ENCODE measurements around the gene KRT23. TPM values are rescaled to one million over a fixed set of nuclear protein-coding genes. Genes with fewer than 3 reads are reported as not detected.

The KRT23 gene
- total and polyA plus RNA-seq, 10 of the 15 experiments (the other 5 are each of a cell fraction or from before 2014, with no cell fraction given) = not detected

DNA sequence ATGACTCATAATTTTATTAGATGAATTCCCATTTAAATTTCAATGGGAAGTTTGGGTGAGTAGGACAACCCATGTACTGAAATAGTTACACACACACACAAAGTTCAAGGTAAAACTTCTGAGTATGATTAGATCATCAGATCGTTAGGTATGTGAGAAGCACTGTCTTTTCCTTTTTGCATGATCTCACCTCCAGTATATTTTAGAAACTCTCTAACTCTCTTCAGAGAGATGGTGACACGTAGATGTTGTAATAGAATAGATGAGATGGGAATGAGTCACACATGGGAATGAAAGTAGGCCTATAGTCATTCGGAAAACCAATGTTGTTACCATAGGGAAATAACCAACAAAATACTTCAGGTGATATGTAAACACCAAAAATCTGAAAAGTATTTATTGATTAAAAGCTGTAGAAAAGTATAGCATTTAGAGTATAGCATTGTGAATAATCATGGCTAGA is 22.2 kb downstream of the KRT23 start (continued):
- TF ChIP-seq, protein P1, sequence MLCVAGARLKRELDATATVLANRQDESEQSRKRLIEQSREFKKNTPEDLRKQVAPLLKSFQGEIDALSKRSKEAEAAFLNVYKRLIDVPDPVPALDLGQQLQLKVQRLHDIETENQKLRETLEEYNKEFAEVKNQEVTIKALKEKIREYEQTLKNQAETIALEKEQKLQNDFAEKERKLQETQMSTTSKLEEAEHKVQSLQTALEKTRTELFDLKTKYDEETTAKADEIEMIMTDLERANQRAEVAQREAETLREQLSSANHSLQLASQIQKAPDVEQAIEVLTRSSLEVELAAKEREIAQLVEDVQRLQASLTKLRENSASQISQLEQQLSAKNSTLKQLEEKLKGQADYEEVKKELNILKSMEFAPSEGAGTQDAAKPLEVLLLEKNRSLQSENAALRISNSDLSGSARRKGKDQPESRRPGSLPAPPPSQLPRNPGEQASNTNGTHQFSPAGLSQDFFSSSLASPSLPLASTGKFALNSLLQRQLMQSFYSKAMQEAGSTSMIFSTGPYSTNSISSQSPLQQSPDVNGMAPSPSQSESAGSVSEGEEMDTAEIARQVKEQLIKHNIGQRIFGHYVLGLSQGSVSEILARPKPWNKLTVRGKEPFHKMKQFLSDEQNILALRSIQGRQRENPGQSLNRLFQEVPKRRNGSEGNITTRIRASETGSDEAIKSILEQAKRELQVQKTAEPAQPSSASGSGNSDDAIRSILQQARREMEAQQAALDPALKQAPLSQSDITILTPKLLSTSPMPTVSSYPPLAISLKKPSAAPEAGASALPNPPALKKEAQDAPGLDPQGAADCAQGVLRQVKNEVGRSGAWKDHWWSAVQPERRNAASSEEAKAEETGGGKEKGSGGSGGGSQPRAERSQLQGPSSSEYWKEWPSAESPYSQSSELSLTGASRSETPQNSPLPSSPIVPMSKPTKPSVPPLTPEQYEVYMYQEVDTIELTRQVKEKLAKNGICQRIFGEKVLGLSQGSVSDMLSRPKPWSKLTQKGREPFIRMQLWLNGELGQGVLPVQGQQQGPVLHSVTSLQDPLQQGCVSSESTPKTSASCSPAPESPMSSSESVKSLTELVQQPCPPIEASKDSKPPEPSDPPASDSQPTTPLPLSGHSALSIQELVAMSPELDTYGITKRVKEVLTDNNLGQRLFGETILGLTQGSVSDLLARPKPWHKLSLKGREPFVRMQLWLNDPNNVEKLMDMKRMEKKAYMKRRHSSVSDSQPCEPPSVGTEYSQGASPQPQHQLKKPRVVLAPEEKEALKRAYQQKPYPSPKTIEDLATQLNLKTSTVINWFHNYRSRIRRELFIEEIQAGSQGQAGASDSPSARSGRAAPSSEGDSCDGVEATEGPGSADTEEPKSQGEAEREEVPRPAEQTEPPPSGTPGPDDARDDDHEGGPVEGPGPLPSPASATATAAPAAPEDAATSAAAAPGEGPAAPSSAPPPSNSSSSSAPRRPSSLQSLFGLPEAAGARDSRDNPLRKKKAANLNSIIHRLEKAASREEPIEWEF (IDR thresholded peaks at IDR 0.05; ENCODE audit: insufficient replicate concordance, low read depth, low read length) = no peak
- TF ChIP-seq CBX3 (IDR thresholded peaks at IDR 0.05; ENCODE audit: borderline replicate concordance, low read depth) (no peak), SP1 (IDR thresholded peaks at IDR 0.05; ENCODE audit: low read depth, low read length) (no peak), MYB (IDR thresholded peaks at IDR 0.05; ENCODE audit: borderline replicate concordance, low read depth, low read length) (no peak), SREBF1 (IDR thresholded peaks at IDR 0.05; ENCODE audit: low read length) (no peak), NFYA (IDR thresholded peaks at IDR 0.05; ENCODE audit: borderline replicate concordance, low read depth, low read length) (no peak), ESRRA (IDR thresholded peaks at IDR 0.05; ENCODE audit: low read length) (no peak), ZBED1 (IDR thresholded peaks at IDR 0.05; ENCODE audit: borderline replicate concordance) (no peak), TCF12 (IDR thresholded peaks at IDR 0.05; ENCODE audit: low read depth, low read length) (no peak), SUPT20H (IDR thresholded peaks at IDR 0.05; ENCODE audit: borderline replicate concordance, control insufficient read depth, low read depth, low read length) (no peak), CEBPB (IDR thresholded peaks at IDR 0.05; ENCODE audit: borderline replicate concordance in 1 of 2, low read depth in 2 of 2, low read length in 2 of 2) (no peak), PAX5 (IDR thresholded peaks at IDR 0.05; ENCODE audit: borderline replicate concordance, low read depth, low read length) (no peak), MTA2 (IDR thresholded peaks at IDR 0.05; ENCODE audit: low read depth) (peak; percentile 22; the same call in 1 of the 2 replicates), POLR2AphosphoS5 (IDR thresholded peaks at IDR 0.05; ENCODE audit: low read length) (no peak), SUZ12 (IDR thresholded peaks at IDR 0.05; ENCODE audit: unreplicated experiment) (no peak), IKZF1 (conservative IDR thresholded peaks at IDR 0.05) (no peak), SMC3 (IDR thresholded peaks at IDR 0.05; ENCODE audit: borderline replicate concordance, low read length) (no peak), NR2C1 (IDR thresholded peaks at IDR 0.05) (no peak), BACH1 (IDR thresholded peaks at IDR 0.05; ENCODE audit: borderline replicate concordance) (no peak; the same call in 1 of the 2 replicates)
- TF ChIP-seq, protein P2, sequence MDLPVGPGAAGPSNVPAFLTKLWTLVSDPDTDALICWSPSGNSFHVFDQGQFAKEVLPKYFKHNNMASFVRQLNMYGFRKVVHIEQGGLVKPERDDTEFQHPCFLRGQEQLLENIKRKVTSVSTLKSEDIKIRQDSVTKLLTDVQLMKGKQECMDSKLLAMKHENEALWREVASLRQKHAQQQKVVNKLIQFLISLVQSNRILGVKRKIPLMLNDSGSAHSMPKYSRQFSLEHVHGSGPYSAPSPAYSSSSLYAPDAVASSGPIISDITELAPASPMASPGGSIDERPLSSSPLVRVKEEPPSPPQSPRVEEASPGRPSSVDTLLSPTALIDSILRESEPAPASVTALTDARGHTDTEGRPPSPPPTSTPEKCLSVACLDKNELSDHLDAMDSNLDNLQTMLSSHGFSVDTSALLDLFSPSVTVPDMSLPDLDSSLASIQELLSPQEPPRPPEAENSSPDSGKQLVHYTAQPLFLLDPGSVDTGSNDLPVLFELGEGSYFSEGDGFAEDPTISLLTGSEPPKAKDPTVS (IDR thresholded peaks at IDR 0.05; ENCODE audit: low read depth, low read length) = no peak
- TF ChIP-seq, protein P3, sequence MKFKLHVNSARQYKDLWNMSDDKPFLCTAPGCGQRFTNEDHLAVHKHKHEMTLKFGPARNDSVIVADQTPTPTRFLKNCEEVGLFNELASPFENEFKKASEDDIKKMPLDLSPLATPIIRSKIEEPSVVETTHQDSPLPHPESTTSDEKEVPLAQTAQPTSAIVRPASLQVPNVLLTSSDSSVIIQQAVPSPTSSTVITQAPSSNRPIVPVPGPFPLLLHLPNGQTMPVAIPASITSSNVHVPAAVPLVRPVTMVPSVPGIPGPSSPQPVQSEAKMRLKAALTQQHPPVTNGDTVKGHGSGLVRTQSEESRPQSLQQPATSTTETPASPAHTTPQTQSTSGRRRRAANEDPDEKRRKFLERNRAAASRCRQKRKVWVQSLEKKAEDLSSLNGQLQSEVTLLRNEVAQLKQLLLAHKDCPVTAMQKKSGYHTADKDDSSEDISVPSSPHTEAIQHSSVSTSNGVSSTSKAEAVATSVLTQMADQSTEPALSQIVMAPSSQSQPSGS (IDR thresholded peaks at IDR 0.05; ENCODE audit: low read length) = peak; percentile 95
- TF ChIP-seq, protein P4, sequence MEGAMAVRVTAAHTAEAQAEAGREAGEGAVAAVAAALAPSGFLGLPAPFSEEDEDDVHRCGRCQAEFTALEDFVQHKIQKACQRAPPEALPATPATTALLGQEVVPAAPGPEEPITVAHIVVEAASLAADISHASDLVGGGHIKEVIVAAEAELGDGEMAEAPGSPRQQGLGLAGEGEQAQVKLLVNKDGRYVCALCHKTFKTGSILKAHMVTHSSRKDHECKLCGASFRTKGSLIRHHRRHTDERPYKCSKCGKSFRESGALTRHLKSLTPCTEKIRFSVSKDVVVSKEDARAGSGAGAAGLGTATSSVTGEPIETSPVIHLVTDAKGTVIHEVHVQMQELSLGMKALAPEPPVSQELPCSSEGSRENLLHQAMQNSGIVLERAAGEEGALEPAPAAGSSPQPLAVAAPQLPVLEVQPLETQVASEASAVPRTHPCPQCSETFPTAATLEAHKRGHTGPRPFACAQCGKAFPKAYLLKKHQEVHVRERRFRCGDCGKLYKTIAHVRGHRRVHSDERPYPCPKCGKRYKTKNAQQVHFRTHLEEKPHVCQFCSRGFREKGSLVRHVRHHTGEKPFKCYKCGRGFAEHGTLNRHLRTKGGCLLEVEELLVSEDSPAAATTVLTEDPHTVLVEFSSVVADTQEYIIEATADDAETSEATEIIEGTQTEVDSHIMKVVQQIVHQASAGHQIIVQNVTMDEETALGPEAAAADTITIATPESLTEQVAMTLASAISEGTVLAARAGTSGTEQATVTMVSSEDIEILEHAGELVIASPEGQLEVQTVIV (IDR thresholded peaks at IDR 0.05; ENCODE audit: borderline replicate concordance, partially characterized antibody) = no peak

Data from GM12878 (cell line).